HepG2 (cell line): ENCODE results near the gene CFAP91. TPM values are rescaled to one million over a fixed set of nuclear protein-coding genes. Genes with fewer than 3 reads are reported as not detected.

Source experiments
- ATAC-seq: fragments of 200-7000 bp; cut with Tn5 transposase; 3 replicates; pipeline ENCODE4 v1.9.1; 2020; ENCODE audit warnings: mild to moderate bottlenecking, moderate library complexity
- BruUV-seq: library from RNA; stranded (reverse); fragments of 400-500 nt; replicated peaks from 2 replicates; lab custom pipeline; 2021; lab: Mats Ljungman, UMichigan
- CTCF ChIA-PET: fragments of 300-600 bp; formaldehyde crosslinking; extraction: SDS; loops from one replicate; lab custom pipeline; 2021; ENCODE audit warnings: low total read pairs, inconsistent platforms, low intra/inter-chr PET ratio; lab: Yijun Ruan, JAX
- POLR2A ChIA-PET: fragments of 350-600 bp; sonication (Branson Sonifier 250); formaldehyde crosslinking; loops from one replicate; lab custom pipeline; 2020; ENCODE audit warnings: antibody characterized with exemption, inconsistent platforms; lab: Yijun Ruan, JAX
- DNase-seq: peaks from one replicate; pipeline ENCODE4 v3.0.0-alpha.2; 2015; ENCODE audit warnings: low spot score
- FAIRE-seq: peaks from 3 replicates; lab custom pipeline; 2011; peaks lifted over from hg19 to GRCh38; lab: Jason Lieb, UNC
- H2AFZ ChIP-seq: one replicate; pipeline ENCODE4 v1.6.1; 2011; ENCODE audit warnings: low read length, inconsistent platforms
- H3K27ac ChIP-seq: fragments of 300-600 bp; 3 replicates; pipeline ENCODE4 v1.8.0; 2011; ENCODE audit warnings: mixed run types, mild to moderate bottlenecking, mixed read lengths, low read length, inconsistent platforms; ENCODE audit not compliant: insufficient read depth; ENCODE audit errors: extremely low read length
- H3K27me3 ChIP-seq, 2 experiments: fragments of 200-600 bp in 1 of 2; 2 replicates in 1 of 2; 3 replicates in 1 of 2; pipeline versions ENCODE4 v1.6.0 to v1.8.0; 2011; ENCODE audit warnings: low read length in 2 of 2, mild to moderate bottlenecking in 2 of 2, moderate library complexity in 2 of 2, inconsistent platforms in 1 of 2; ENCODE audit not compliant: insufficient read depth in 2 of 2, control insufficient read depth in 1 of 2
- H3K36me3 ChIP-seq, 2 experiments: fragments of 200-600 bp in 1 of 2; replicated peaks in 1 of 2; 2 replicates in 1 of 2; 3 replicates in 1 of 2; pipeline versions ENCODE4 v1.5.1 to v1.8.0; 2011; ENCODE audit warnings: low read length in 2 of 2, inconsistent platforms in 1 of 2; ENCODE audit not compliant: insufficient read depth in 2 of 2, control insufficient read depth in 1 of 2
- H3K4me1 ChIP-seq: 2 replicates; pipeline ENCODE4 v1.5.1; 2012; ENCODE audit warnings: low read length, inconsistent platforms; ENCODE audit not compliant: insufficient read depth
- H3K4me2 ChIP-seq: 2 replicates; pipeline ENCODE4 v1.6.0; 2011; ENCODE audit warnings: low read depth, low read length, inconsistent platforms
- H3K4me3 ChIP-seq, 3 experiments: fragments of 200-600 bp in 1 of 3; sonication (generic), shearing (Covaris generic) in 1 of 3; replicated peaks in 1 of 3; 2 replicates each; pipeline ENCODE4 v1.5.1; 2011 to 2016; ENCODE audit warnings: low read length in 3 of 3, inconsistent platforms in 2 of 3, low read depth in 2 of 3, mild to moderate bottlenecking in 2 of 3, control low read depth in 1 of 3, mixed read lengths in 1 of 3; ENCODE audit not compliant: insufficient read depth in 1 of 3
- H3K79me2 ChIP-seq: one replicate; pipeline ENCODE4 v1.6.1; 2011; ENCODE audit warnings: low read length, inconsistent platforms; ENCODE audit not compliant: insufficient read depth
- H3K9ac ChIP-seq: 2 replicates; pipeline ENCODE4 v1.6.0; 2011; ENCODE audit warnings: mild to moderate bottlenecking, low read depth, low read length, inconsistent platforms; ENCODE audit not compliant: insufficient read depth
- H3K9me3 ChIP-seq: 2 replicates; pipeline ENCODE4 v1.5.1; 2012; ENCODE audit warnings: mild to moderate bottlenecking, low read length
- H4K20me1 ChIP-seq: 2 replicates; pipeline ENCODE4 v1.6.0; 2011; ENCODE audit warnings: inconsistent platforms, mild to moderate bottlenecking, low read length, moderate library complexity; ENCODE audit not compliant: insufficient read depth
- HHEX ChIP-seq: IDR thresholded peaks from 2 replicates; pipeline ENCODE4 v1.6.1; 2016; ENCODE audit warnings: control low read depth
- KAT2B ChIP-seq: fragments of 150-350 bp; IDR thresholded peaks from 2 replicates; pipeline ENCODE4 v1.6.1; 2014; ENCODE audit warnings: low read depth, low read length, borderline replicate concordance
- ZNF704 ChIP-seq: sonication (generic); formaldehyde crosslinking; IDR thresholded peaks from 2 replicates; pipeline ENCODE4 v1.8.1; 2023; ENCODE audit warnings: mild to moderate bottlenecking, inconsistent platforms, moderate library complexity, missing genetic modification reagents, borderline replicate concordance
- WGBS: methylation state at CpG from one replicate; pipeline ENCODE4 v1.1.6; 2017; ENCODE audit warnings: low lambda C conversion rate; 5-methylcytosine and 5-hydroxymethylcytosine counted together
- in situ Hi-C: cut with HindIII; loops from 2 replicates; pipeline ENCODE4 v1.10.0; 2017; ENCODE audit warnings: low pct_unique_long_range_greater_than_20kb; ENCODE audit not compliant: extremely low pct_ligation_motif_present
- intact Hi-C: fragments of 100-400 bp; cut with micrococcal nuclease; formaldehyde crosslinking; loops from one replicate; pipeline ENCODE4 v1.10.0; 2022; ENCODE audit not compliant: unreplicated experiment
- polyA plus RNA-seq, 8 experiments: library from polyadenylated mRNA; depleted of rRNA in 3 of 8; stranded (reverse) in 7 of 8; unstranded in 1 of 8; fragments of >200 nt; fragmentation: Illumina TruSeq in 4 of 8; extraction: Trizol in 4 of 8; gene quantifications; 2 replicates each; pipeline versions ENCODE4 v1.2.1 to v1.2.3, GENCODE V29; 2011 to 2016; ENCODE audit warnings: low read depth in 4 of 8, missing spikeins in 1 of 8, mixed read lengths in 1 of 8; ENCODE audit not compliant: insufficient read depth in 1 of 8
- total RNA-seq, 5 experiments: library from RNA; depleted of rRNA; stranded (reverse); fragments of >200 nt; fragmentation: Illumina TruSeq; extraction: Trizol; gene quantifications; 2 replicates each; pipeline ENCODE4 v1.2.3, GENCODE V29; 2016; ENCODE audit warnings: low read depth in 1 of 5

CFAP91 gene
- total and polyA plus RNA-seq, 2 of the 13 experiments (the other 11 are each of a cell fraction or from before 2014, with no cell fraction given), result not detected

- ATAC-seq, result no peak
- no peak for FAIRE-seq
- H4K20me1 ChIP-seq, result no peaks in the 10 kb centered on the region
- CTCF ChIA-PET, result no interaction called here
- H2AFZ ChIP-seq, result no peak overlapping the region
- no peak overlapping the region for H3K27ac ChIP-seq
- intact Hi-C loops, result no loop called here
- no TSS peak for BruUV-seq
- peaks cover 4 to 26% of the 10 kb centered on the region in 2 experiments; a peak in 4 of 5 replicates for H3K36me3 ChIP-seq
- in situ Hi-C loops, result no loop called here
- DNase-seq, result no peak
- POLR2A ChIA-PET, result no interaction called here
- WGBS, result 97% methylated on average over 5 of the region's 5 CpGs
- H3K4me2 ChIP-seq, result no peak overlapping the region
- no peaks in the 10 kb centered on the region for H3K4me1 ChIP-seq
- H3K9me3 ChIP-seq, result no peaks in the 10 kb centered on the region
- TF ChIP-seq ZNF704 (CRISPR knock-in tag) (no peak), KAT2B (no peak)
- TF ChIP-seq, all 625 proteins: peak for 0
- H3K79me2 ChIP-seq, result no peaks in the 10 kb centered on the region
- H3K27me3 ChIP-seq, result no peaks in the 10 kb centered on the region
- no peak overlapping the region for H3K9ac ChIP-seq
- H3K4me3 ChIP-seq, result no peak overlapping the region
Measured at GRCh38 chr3:119669906-119670570, 32.8 kb upstream of the CFAP91 start.

- no peak for TF ChIP-seq HHEX (CRISPR knock-in tag)
- Histone ChIP-seq H3K27me3 (no peaks in the 10 kb centered on the region; a peak in 1 of 5 replicates), H3K36me3 (peaks cover 4 to 27% of the 10 kb centered on the region in 2 experiments; a peak in 4 of 5 replicates), H3K4me1 (peaks cover 15% of the 10 kb centered on the region), H3K9ac (no peak overlapping the region), H3K4me2 (no peak overlapping the region), H3K9me3 (no peaks in the 10 kb centered on the region), H2AFZ (no peak overlapping the region), H3K27ac (no peak overlapping the region), H3K79me2 (peaks cover 4% of the 10 kb centered on the region), H4K20me1 (no peaks in the 10 kb centered on the region), H3K4me3 (no peak overlapping the region)
- intact Hi-C loops, result no loop called here
- 98% methylated on average over 2 of the region's 2 CpGs for WGBS
- POLR2A ChIA-PET, result no interaction called here
- in situ Hi-C loops, result no loop called here
- ATAC-seq, result no peak
- FAIRE-seq, result no peak
- CTCF ChIA-PET, result no interaction called here
- no TSS peak for BruUV-seq
- DNase-seq, result no peak
Measured at GRCh38 chr3:119672776-119673175, 30.0 kb upstream of the CFAP91 start.
